HUES6 (cell line): ENCODE results near the gene RASD1.
A peak's percentile ranks its signal among the peaks of the same experiment; 100 is the strongest.

Experiments
- H3K27ac ChIP-seq: 2 replicates; pipeline ENCODE4 v1.7.0; 2013; ENCODE audit warnings: low read depth, mild to moderate bottlenecking, low read length, inconsistent platforms
- H3K27me3 ChIP-seq: 2 replicates; pipeline ENCODE4 v1.6.1; 2013; ENCODE audit warnings: low read length; ENCODE audit not compliant: control insufficient read depth, insufficient read depth
- H3K36me3 ChIP-seq: 2 replicates; pipeline ENCODE4 v1.6.1; 2013; ENCODE audit warnings: low read length; ENCODE audit not compliant: control insufficient read depth, insufficient read depth
- H3K4me1 ChIP-seq: 2 replicates; pipeline ENCODE4 v1.6.1; 2013; ENCODE audit warnings: low read length; ENCODE audit not compliant: control insufficient read depth, insufficient read depth
- H3K4me3 ChIP-seq: 2 replicates; pipeline ENCODE4 v1.5.1; 2013; ENCODE audit warnings: low read depth, low read length
- H3K9ac ChIP-seq: one replicate; pipeline ENCODE4 v1.6.1; 2013; ENCODE audit warnings: mild to moderate bottlenecking, low read length
- H3K9me3 ChIP-seq: 2 replicates; pipeline ENCODE4 v1.6.1; 2013; ENCODE audit warnings: low read depth, low read length; ENCODE audit not compliant: control insufficient read depth, insufficient read depth

The RASD1 gene

GRCh38 chr17:17514993-17515933 lies 19.1 kb upstream of the RASD1 start:
- no peak overlapping the region for H3K4me3 ChIP-seq
- peaks cover 38% of the 10 kb centered on the region for H3K4me1 ChIP-seq
- H3K27me3 ChIP-seq, result no peaks in the 10 kb centered on the region
- H3K9me3 ChIP-seq, result no peaks in the 10 kb centered on the region
- peak overlapping the region; percentile 25 for H3K9ac ChIP-seq
- H3K36me3 ChIP-seq, result no peaks in the 10 kb centered on the region
- H3K27ac ChIP-seq, result no peak overlapping the region; the same call in 1 of the 2 replicates

DNA sequence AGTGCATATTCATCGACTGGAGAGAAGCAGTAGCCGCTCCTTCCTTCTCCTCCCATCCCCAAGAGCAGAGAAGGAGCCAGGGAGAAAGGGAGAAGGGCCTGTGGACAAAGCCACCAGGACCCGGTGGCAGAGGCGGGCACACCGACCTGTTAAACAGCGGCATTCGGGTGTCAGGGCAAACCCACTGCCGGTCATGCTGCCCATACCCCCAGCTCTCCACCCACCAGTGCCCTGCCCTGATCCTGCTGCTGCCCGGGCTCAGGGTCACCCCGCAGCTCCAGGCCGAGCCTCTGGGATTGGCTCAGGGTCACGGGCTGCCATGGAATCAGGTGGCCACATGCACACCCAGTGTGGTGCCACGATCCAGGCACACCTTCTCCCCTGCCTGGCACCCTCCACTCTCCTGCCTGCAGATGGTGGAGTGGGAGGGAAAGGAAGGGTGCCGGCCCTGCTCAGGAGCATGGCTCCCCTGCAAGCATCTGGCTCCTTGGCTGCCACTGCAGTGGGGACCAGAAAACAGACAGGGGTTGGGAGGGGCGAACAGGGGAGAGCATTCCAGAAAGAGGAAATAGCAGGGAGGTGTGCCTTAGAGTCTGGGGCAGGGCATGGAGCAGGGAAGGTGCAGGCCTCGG lies 18.3 kb upstream of the RASD1 start:
- Histone ChIP-seq H3K4me3 (no peak overlapping the region), H3K9me3 (no peaks in the 10 kb centered on the region), H3K27me3 (no peaks in the 10 kb centered on the region), H3K4me1 (peaks cover 38% of the 10 kb centered on the region), H3K9ac (peak overlapping the region; percentile 24), H3K36me3 (no peaks in the 10 kb centered on the region), H3K27ac (no peak overlapping the region)

GRCh38 chr17:17513626-17514025 lies 17.4 kb upstream of the RASD1 start:
- Histone ChIP-seq H3K9me3 (no peaks in the 10 kb centered on the region), H3K9ac (no peak overlapping the region), H3K27me3 (no peaks in the 10 kb centered on the region), H3K4me1 (peaks cover 38% of the 10 kb centered on the region), H3K36me3 (no peaks in the 10 kb centered on the region), H3K27ac (no peak overlapping the region), H3K4me3 (no peak overlapping the region)

DNA sequence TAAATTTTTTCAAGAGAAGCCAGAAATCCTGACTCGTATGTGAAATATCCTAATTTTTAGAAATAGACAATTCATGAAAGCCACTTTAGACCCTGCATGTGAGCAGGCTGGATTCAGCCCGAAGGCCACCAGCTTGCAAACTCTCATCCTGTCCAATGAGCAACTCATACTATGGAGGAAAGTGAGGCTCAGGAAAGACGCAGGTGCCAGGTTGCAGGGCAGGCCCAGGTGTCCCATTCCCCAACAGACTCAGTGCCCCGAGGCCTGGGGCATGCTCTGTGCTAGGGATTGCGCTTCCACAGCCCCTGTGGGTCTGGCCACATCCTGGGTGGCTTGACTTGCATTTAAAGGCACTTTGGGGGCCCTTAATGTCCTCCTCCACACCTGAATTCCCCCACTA lies 16.7 kb upstream of the RASD1 start:
- peaks cover 38% of the 10 kb centered on the region for H3K4me1 ChIP-seq
- H3K36me3 ChIP-seq, result no peaks in the 10 kb centered on the region; the same call in 1 of the 2 replicates
- no peak overlapping the region for H3K27ac ChIP-seq

DNA sequence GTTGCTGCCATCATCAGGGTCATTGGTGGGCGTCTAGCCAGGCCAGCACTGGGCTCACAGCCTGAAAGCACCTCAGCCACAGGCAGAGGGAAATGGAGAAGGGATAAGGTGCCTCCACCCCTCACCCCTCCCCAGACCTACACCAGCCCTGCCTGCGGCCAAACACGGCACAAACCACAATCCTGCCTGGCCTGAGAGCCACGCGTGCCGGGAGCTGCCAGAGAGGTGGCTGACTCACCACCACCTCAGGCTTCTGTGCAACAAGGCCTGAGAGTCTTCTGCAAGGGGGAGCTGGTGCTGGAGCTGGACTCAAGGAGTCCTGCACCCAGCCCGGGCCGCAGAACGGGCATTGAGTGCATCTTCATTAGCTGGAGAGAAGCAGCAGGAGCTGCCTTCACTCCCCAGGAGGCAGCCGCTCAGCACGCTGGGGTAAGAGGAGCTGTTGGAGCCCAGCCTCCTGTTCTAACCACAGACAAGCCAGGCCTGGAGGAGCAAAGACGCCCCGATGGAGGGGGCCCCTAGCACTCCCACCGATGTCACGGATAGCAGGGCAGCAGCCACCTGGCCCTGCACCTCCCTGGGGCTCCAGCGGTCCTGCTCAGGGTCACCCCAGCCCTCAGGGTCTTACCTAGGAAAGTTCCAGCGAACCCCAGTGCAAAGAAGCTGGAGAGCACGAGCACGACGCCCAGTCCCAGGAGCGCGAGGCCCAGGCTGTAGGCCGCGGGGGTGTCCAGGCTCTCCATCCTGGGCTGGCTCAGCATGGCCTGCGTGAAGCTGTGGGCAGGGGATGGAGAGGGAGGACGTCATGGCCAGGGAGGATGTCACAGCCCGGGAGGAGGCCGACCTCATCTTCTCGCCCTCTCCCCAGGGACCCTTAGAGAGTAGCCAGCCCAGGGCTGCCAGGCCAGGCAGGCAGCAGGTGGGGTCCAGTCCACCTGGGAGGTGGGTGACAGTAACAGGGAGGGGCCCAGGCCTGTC lies 16.0 kb upstream of the RASD1 start:
- no peak overlapping the region for H3K4me3 ChIP-seq
- H3K9me3 ChIP-seq, result no peaks in the 10 kb centered on the region
- H3K4me1 ChIP-seq, result peaks cover 38% of the 10 kb centered on the region
- no peaks in the 10 kb centered on the region for H3K27me3 ChIP-seq
- H3K36me3 ChIP-seq, result no peaks in the 10 kb centered on the region; the same call in 1 of the 2 replicates
- no peak overlapping the region for H3K27ac ChIP-seq
- no peak overlapping the region for H3K9ac ChIP-seq

More for the DNA sequence above, 16.7 kb upstream of the RASD1 start:
- Histone ChIP-seq H3K4me3 (no peak overlapping the region), H3K9me3 (no peaks in the 10 kb centered on the region), H3K27me3 (no peaks in the 10 kb centered on the region), H3K9ac (no peak overlapping the region)

DNA sequence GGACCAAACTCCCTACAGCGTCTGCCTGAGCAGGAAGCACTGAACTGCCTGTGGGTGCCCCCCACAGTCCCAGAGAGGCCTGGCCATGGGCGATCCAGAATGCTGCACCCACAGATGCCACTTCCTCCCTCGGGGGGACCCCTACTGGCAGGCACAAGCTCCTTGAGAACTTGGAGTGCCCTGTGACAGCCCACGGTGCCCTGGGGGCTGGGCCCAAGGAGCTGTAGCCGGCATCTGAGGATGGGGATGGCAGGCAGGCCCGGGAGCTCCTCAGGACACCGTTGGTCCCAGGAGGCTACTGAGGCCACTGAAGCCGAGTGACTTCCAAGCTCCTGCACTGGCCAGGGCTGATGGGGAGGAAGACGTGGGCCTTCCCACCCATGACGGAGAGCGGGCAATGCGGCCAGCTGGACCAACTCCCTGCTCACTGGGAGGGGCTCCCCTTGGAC lies 15.1 kb upstream of the RASD1 start:
- Histone ChIP-seq H3K4me1 (peaks cover 34% of the 10 kb centered on the region), H3K27ac (no peak overlapping the region), H3K9me3 (no peaks in the 10 kb centered on the region), H3K27me3 (no peaks in the 10 kb centered on the region), H3K36me3 (no peaks in the 10 kb centered on the region; the same call in 1 of the 2 replicates), H3K9ac (no peak overlapping the region), H3K4me3 (no peak overlapping the region)

- no peak overlapping the region for H3K4me3 ChIP-seq
- no peak overlapping the region for H3K9ac ChIP-seq
- H3K36me3 ChIP-seq, result no peaks in the 10 kb centered on the region; the same call in 1 of the 2 replicates
- no peaks in the 10 kb centered on the region for H3K9me3 ChIP-seq
- no peaks in the 10 kb centered on the region for H3K27me3 ChIP-seq
- no peak overlapping the region for H3K27ac ChIP-seq
- peaks cover 27% of the 10 kb centered on the region for H3K4me1 ChIP-seq
These were observed 14.5 kb upstream of the RASD1 start for GRCh38 chr17:17510456-17511292.

- peaks cover 19% of the 10 kb centered on the region for H3K4me1 ChIP-seq
- H3K4me3 ChIP-seq, result no peak overlapping the region
- H3K9ac ChIP-seq, result no peak overlapping the region
- no peaks in the 10 kb centered on the region; the same call in 1 of the 2 replicates for H3K36me3 ChIP-seq
- H3K27me3 ChIP-seq, result no peaks in the 10 kb centered on the region
- 0 out of 2 replicates have a peak overlapping the region, but pooled peaks have one; percentile 17 for H3K27ac ChIP-seq
- H3K9me3 ChIP-seq, result no peaks in the 10 kb centered on the region
These were observed 13.6 kb upstream of the RASD1 start for GRCh38 chr17:17509601-17510425.

- Histone ChIP-seq H3K9ac (no peak overlapping the region), H3K27me3 (no peaks in the 10 kb centered on the region), H3K4me3 (no peak overlapping the region), H3K36me3 (no peaks in the 10 kb centered on the region; the same call in 1 of the 2 replicates), H3K27ac (no peak overlapping the region), H3K4me1 (peaks cover 10% of the 10 kb centered on the region; the same call in 1 of the 2 replicates), H3K9me3 (no peaks in the 10 kb centered on the region)
These were observed 12.7 kb upstream of the RASD1 start for GRCh38 chr17:17508646-17509591.
